ENCODE measurements around the gene ZDHHC8. TPM values are rescaled to one million over a fixed set of nuclear protein-coding genes. Genes with fewer than 3 reads are reported as not detected.

The ZDHHC8 gene
- total and polyA plus RNA-seq, 10 of the 15 experiments (the other 5 are each of a cell fraction or from before 2014, with no cell fraction given): 0.03 to 46.3 (median 5.3) TPM

- H3K9me3 ChIP-seq (replicated peaks; ENCODE audit: control insufficient read depth, insufficient read depth, low read length): no peaks in the 10 kb centered on the region
- 84% methylated on average over 16 of the region's 16 CpGs for WGBS (ENCODE audit: insufficient coverage, insufficient replicate concordance, low lambda C conversion rate, missing lambda C conversion rate)
- in situ Hi-C loops (cut with MboI): no loop called here
- ChIA-PET POLR2A (no interaction called here), RAD21 (ENCODE audit: unreplicated experiment) (no interaction called here), SMC1A (ENCODE audit: uncharacterized antibody, unreplicated experiment) (no interaction called here), CTCF (no interaction called here)
- no peaks in the 10 kb centered on the region for H4K20me1 ChIP-seq (ENCODE audit: control insufficient read depth, insufficient read depth)
- no peaks in the 10 kb centered on the region; a peak in 1 of 4 replicates for H3K36me3 ChIP-seq (ENCODE audit: control insufficient read depth in 2 of 2, insufficient read depth in 2 of 2, low read length in 1 of 2)
- H3K9ac ChIP-seq (ENCODE audit: control insufficient read depth, insufficient read depth, low read length): no peak overlapping the region
- intact Hi-C loops (cut with micrococcal nuclease; ENCODE audit: unreplicated experiment): no loop called here
- no peak overlapping the region for H2AFZ ChIP-seq (ENCODE audit: control insufficient read depth, low read depth, low read length)
- no peak for DNase-seq (ENCODE audit: low read depth, low spot score)
- no peaks in the 10 kb centered on the region for H3K79me2 ChIP-seq (ENCODE audit: control insufficient read depth, insufficient read depth, low read length)
- no peaks in the 10 kb centered on the region for H3K27me3 ChIP-seq (replicated peaks in 1 of 2; ENCODE audit: control insufficient read depth in 2 of 2, insufficient read depth in 2 of 2, low read length in 1 of 2)
- no peaks in the 10 kb centered on the region; the same call in 1 of the 2 replicates for H3K4me1 ChIP-seq (ENCODE audit: control insufficient read depth, insufficient read depth, low read length)
- no peak overlapping the region for H3K4me3 ChIP-seq
- TF ChIP-seq SMARCA5 (IDR thresholded peaks at IDR 0.05): no peak
- TF ChIP-seq SMAD1 (IDR thresholded peaks at IDR 0.05; ENCODE audit: low read depth, partially characterized antibody): no peak
- no peak for TF ChIP-seq RCOR1 (conservative IDR thresholded peaks at IDR 0.05; ENCODE audit: low read depth, low read length)
- TF ChIP-seq ZBED1 (IDR thresholded peaks at IDR 0.05; ENCODE audit: borderline replicate concordance): no peak
- no peak for TF ChIP-seq E2F4 (IDR thresholded peaks at IDR 0.05; ENCODE audit: low read depth, low read length)
- TF ChIP-seq NFIC (IDR thresholded peaks at IDR 0.05; ENCODE audit: low read depth, low read length): no peak
- TF ChIP-seq ZNF207 (IDR thresholded peaks at IDR 0.05; ENCODE audit: borderline replicate concordance): no peak
- TF ChIP-seq TBL1XR1 (IDR thresholded peaks at IDR 0.05; ENCODE audit: low read depth, low read length): no peak
- TF ChIP-seq USF1 (IDR thresholded peaks at IDR 0.05; ENCODE audit: borderline replicate concordance, extremely low read length, insufficient read depth, low read depth, low read length): no peak
- no peak for TF ChIP-seq CBX3 (IDR thresholded peaks at IDR 0.05; ENCODE audit: borderline replicate concordance, low read depth)
- no peak for TF ChIP-seq HDAC6 (IDR thresholded peaks at IDR 0.05; ENCODE audit: unreplicated experiment)
- no peak overlapping the region for H3K27ac ChIP-seq (ENCODE audit: control insufficient read depth, insufficient read depth)
- H3K4me2 ChIP-seq (ENCODE audit: control insufficient read depth, insufficient read depth): no peak overlapping the region
- no peak for ATAC-seq
- BruUV-seq (replicated peaks): no TSS peak
- FAIRE-seq: no peak
These were observed 7.3 kb downstream of the ZDHHC8 start for GRCh38 chr22:20138868-20139267.

Measured in GM12878 (cell line).